Brain microvascular endothelial cell (primary cell): ENCODE data around the gene CLEC4G.
A peak's percentile ranks its signal among the peaks of the same experiment; 100 is the strongest.

Experiments
- DNase-seq: peaks from one replicate; pipeline ENCODE4 v3.0.0-alpha.2; 2020
- H3K27ac ChIP-seq: fragments of 250-450 bp; sonication (Bioruptor Pico); 2 replicates; pipeline ENCODE4 v1.5.1; 2020; ENCODE audit warnings: mild to moderate bottlenecking, moderate library complexity
- H3K27me3 ChIP-seq: fragments of 250-450 bp; sonication (Bioruptor Pico); replicated peaks from 2 replicates; pipeline ENCODE4 v1.5.1; 2020; ENCODE audit warnings: mild to moderate bottlenecking
- H3K36me3 ChIP-seq: fragments of 250-450 bp; sonication (Bioruptor Pico); replicated peaks from 2 replicates; pipeline ENCODE4 v1.5.1; 2020; ENCODE audit warnings: mild to moderate bottlenecking
- H3K4me3 ChIP-seq: 2 replicates; pipeline ENCODE4 v1.5.1; 2011; ENCODE audit warnings: low read depth, mild to moderate bottlenecking, control low read depth, low read length, moderate library complexity
- CTCF ChIP-seq: IDR thresholded peaks from 2 replicates; pipeline ENCODE4 v1.5.1; 2011; ENCODE audit warnings: low read depth, mild to moderate bottlenecking, moderate library complexity, low read length, control low read depth, inconsistent platforms; ENCODE audit errors: missing control alignments
- in situ Hi-C: cut with HindIII; loops from 2 replicates; pipeline ENCODE4 v1.10.0; 2017; ENCODE audit warnings: low sequenced_read_pairs, low pct_ligation_motif_present

Gene CLEC4G

GRCh38 chr19:7679771-7680605 is 51.9 kb downstream of the CLEC4G start:
- H3K4me3 ChIP-seq, result peak overlapping the region; percentile 37

GRCh38 chr19:7678971-7679751 is 52.7 kb downstream of the CLEC4G start:
- in situ Hi-C loops, result no loop called here
- Histone ChIP-seq H3K36me3 (peaks cover 19% of the 10 kb centered on the region), H3K27me3 (no peaks in the 10 kb centered on the region), H3K27ac (no peak overlapping the region), H3K4me3 (no peak overlapping the region)
- no peak for DNase-seq
- TF ChIP-seq CTCF, result no peak

More at GRCh38 chr19:7679771-7680605, 51.9 kb downstream of the CLEC4G start:
- peaks cover 19% of the 10 kb centered on the region for H3K36me3 ChIP-seq
- no peak overlapping the region for H3K27ac ChIP-seq
- no peak for DNase-seq
- no peaks in the 10 kb centered on the region for H3K27me3 ChIP-seq
- in situ Hi-C loops, result no loop called here
- no peak for TF ChIP-seq CTCF
